Thyroid gland (tissue), 4 donors: ENCODE results near the gene GRIK4. TPM values are rescaled to one million over a fixed set of nuclear protein-coding genes. Genes with fewer than 3 reads are reported as not detected.

Experiments used
- DNase-seq, 2 donors: peaks; one replicate each; pipeline ENCODE4 v3.0.0-alpha.2; 2019
- H3K27ac ChIP-seq, 3 donors: fragments of 200-600 bp; sonication (generic); 1 replicate in 2 of 3; 2 replicates in 1 of 3; pipeline ENCODE4 v1.5.1; 2016 to 2019; ENCODE audit warnings: mild to moderate bottlenecking in 1 of 3, moderate library complexity in 1 of 3
- H3K27me3 ChIP-seq: fragments of 200-600 bp; sonication (generic); one replicate; pipeline ENCODE4 v1.5.1; 2019
- H3K36me3 ChIP-seq, 2 donors: fragments of 200-600 bp; sonication (generic); one replicate each; pipeline ENCODE4 v1.5.1; 2016 to 2019
- H3K4me1 ChIP-seq, 2 donors: fragments of 200-600 bp; sonication (generic); one replicate each; pipeline ENCODE4 v1.5.1; 2017 to 2019
- H3K4me3 ChIP-seq, 3 donors: fragments of 200-600 bp; sonication (generic); replicated peaks in 1 of 3; 1 replicate in 2 of 3; 2 replicates in 1 of 3; pipeline ENCODE4 v1.5.1; 2016; ENCODE audit warnings: mild to moderate bottlenecking in 1 of 3
- H3K9me3 ChIP-seq: fragments of 200-600 bp; sonication (generic); one replicate; pipeline ENCODE4 v1.5.1; 2017
- POLR2A ChIP-seq, 2 donors: fragments of 450-650 bp; IDR thresholded peaks; one replicate each; pipeline ENCODE4 v1.6.1; 2017; ENCODE audit warnings: antibody characterized with exemption in 2 of 2, mild to moderate bottlenecking in 2 of 2, moderate library complexity in 1 of 2
- WGBS, 2 donors: methylation state at CpG; one replicate each; pipeline ENCODE4 v1.1.5; 2017; 5-methylcytosine and 5-hydroxymethylcytosine counted together
- intact Hi-C: fragments of 100-400 bp; cut with DNase I; formaldehyde crosslinking; loops from one replicate; pipeline ENCODE4 v1.15.1; 2023
- total RNA-seq, 4 donors: library from RNA; depleted of rRNA; stranded (reverse); fragments of >200 nt; gene quantifications; one replicate each; pipeline ENCODE4 v1.2.3, GENCODE V29; 2016
- TF ChIP-seq, protein P1 (sequence below), 6 experiments: fragments of 200-600 bp in 3 of 6; fragments of 450-650 bp in 3 of 6; sonication (generic) in 3 of 6; IDR thresholded peaks; one replicate each; pipeline ENCODE4 v1.5.1; 2016 to 2019; ENCODE audit warnings: antibody characterized with exemption in 6 of 6, mild to moderate bottlenecking in 2 of 6, inconsistent platforms in 1 of 6, moderate library complexity in 1 of 6

Gene GRIK4
- total RNA-seq, 4 donors from 2014 or later: 0.54 to 3.7 (median 0.99) TPM

DNA sequence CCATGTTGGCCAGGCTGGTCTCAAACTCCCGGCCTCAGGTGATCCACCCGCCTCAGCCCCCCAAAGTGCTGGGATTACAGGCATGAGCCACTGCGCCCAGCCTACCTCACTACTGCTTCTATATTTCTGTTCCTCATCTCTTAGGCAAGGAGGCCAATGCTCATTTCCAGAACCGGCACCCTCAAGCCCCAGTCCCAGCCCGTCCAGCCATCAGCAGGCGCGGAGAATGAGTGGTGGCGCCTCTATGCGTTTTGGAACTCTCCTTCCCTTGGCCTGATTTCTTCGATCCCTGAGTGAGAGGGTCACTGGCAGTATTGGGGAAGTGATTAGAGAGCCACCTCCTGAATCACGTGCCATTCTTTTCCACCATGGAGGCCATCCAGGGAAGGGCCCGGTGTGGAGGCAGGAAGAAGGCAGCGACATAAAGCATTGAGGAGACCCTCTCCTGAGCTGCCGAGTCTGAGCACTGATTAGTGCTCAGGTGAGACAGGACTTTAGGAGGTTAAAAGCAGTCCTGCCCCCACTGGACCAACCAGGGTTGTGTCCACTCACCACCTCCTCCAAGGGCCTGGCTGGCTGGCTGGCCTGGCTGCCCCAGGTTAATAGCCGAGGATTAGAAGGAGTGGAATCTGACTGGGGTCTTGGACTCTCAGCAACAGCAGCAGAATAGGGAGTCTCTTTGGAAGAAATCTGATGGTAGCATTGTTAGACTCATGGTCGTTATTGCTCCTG, 8.7 kb downstream of the GRIK4 start:
- H3K4me3 ChIP-seq: no peak overlapping the region
- 93 to 96% methylated on average over 16 of the region's 16 CpGs for WGBS, 2 donors

DNA sequence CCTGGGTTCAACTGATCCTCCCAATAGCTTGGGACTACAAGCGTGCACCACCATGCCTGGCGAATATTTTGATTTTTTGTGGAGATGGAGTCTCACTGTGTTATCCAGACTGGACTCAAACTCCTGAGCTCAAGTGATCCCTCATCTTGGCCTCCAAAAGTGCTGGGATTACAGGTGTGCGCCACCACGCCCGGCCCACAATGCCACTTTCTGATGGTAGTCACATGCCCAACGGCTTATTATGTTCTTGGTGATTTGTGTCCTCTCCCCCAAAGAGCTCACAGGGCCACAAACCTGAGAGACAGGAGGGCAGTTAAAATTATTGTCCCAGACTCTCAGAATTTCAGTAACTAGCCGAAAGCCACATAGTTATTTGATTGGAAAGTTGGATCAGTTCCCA, 9.6 kb downstream of the GRIK4 start:
- WGBS, 2 donors: 92 to 96% methylated on average over 7 of the region's 7 CpGs
- no peak for DNase-seq
- no peaks in the 10 kb centered on the region for H3K36me3 ChIP-seq

More for the DNA sequence above, 8.7 kb downstream of the GRIK4 start:
- intact Hi-C loops: no loop called here
- no peak overlapping the region for H3K27ac ChIP-seq
- no peaks in the 10 kb centered on the region for H3K36me3 ChIP-seq
- TF ChIP-seq, protein P1, sequence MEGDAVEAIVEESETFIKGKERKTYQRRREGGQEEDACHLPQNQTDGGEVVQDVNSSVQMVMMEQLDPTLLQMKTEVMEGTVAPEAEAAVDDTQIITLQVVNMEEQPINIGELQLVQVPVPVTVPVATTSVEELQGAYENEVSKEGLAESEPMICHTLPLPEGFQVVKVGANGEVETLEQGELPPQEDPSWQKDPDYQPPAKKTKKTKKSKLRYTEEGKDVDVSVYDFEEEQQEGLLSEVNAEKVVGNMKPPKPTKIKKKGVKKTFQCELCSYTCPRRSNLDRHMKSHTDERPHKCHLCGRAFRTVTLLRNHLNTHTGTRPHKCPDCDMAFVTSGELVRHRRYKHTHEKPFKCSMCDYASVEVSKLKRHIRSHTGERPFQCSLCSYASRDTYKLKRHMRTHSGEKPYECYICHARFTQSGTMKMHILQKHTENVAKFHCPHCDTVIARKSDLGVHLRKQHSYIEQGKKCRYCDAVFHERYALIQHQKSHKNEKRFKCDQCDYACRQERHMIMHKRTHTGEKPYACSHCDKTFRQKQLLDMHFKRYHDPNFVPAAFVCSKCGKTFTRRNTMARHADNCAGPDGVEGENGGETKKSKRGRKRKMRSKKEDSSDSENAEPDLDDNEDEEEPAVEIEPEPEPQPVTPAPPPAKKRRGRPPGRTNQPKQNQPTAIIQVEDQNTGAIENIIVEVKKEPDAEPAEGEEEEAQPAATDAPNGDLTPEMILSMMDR (IDR thresholded peaks at IDR 0.05): no peak
- TF ChIP-seq POLR2A (IDR thresholded peaks at IDR 0.05): no peak
- H3K4me1 ChIP-seq: peaks cover 0 to 9% of the 10 kb centered on the region in 2 donors
- no peaks in the 10 kb centered on the region for H3K9me3 ChIP-seq
- DNase-seq: no peak
- no peaks in the 10 kb centered on the region for H3K27me3 ChIP-seq

DNA sequence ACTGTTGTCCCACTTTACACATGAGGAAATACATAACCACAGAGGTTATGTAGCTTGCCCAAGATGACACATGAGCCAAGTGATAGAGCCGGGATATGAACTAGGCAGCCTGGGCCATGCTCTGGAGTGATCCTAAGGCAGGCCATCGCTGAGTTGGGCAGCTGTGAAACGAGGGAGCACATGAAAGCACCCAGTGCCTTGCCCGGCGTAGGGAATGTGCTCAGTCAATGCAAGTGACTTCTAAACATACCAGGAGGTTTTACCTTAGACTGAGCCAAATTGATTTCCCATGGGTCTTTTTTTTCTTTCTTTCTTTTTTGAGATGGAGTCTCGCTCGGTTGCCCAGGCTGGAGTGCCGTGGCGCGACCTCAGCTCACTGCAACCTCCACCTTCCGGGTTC, 10.5 kb downstream of the GRIK4 start:
- WGBS, 2 donors: 94 to 95% methylated on average over 11 of the region's 11 CpGs
- Histone ChIP-seq H3K4me1 (peaks cover 0 to 9% of the 10 kb centered on the region in 2 donors), H3K27ac (no peak overlapping the region), H3K9me3 (no peaks in the 10 kb centered on the region), H3K36me3 (no peaks in the 10 kb centered on the region), H3K4me3 (no peak overlapping the region), H3K27me3 (no peaks in the 10 kb centered on the region)
- DNase-seq: no peak
- intact Hi-C loops: no loop called here
- TF ChIP-seq, protein P1 (IDR thresholded peaks at IDR 0.05): no peak
- no peak for TF ChIP-seq POLR2A (IDR thresholded peaks at IDR 0.05)

More for the DNA sequence above, 9.6 kb downstream of the GRIK4 start:
- Histone ChIP-seq H3K9me3 (no peaks in the 10 kb centered on the region), H3K27ac (no peak overlapping the region), H3K27me3 (no peaks in the 10 kb centered on the region), H3K4me3 (no peak overlapping the region), H3K4me1 (peaks cover 0 to 9% of the 10 kb centered on the region in 2 donors)
- intact Hi-C loops: no loop called here
- TF ChIP-seq POLR2A (IDR thresholded peaks at IDR 0.05): no peak
- TF ChIP-seq, protein P1 (IDR thresholded peaks at IDR 0.05): no peak

DNA sequence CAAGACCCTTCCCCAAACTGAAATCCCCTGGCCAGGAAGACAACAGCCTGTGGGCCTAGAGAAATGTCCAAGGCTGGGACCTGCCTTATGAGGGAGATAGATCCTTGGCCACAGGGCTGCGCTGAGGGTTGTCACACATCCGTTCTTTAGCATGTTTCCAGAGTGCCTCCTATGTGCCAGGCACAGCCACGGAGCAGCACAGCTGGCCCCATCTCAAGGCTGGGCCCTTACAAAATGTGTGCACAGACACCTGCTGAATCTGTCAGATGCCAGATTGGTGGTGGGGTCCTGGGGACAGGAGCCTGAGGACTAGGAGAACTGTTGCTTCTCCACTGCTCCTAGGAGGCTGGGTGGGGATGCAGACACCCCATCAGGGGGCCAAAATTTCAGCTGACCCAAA, 11.2 kb downstream of the GRIK4 start:
- intact Hi-C loops: no loop called here
- DNase-seq: no peak

DNA sequence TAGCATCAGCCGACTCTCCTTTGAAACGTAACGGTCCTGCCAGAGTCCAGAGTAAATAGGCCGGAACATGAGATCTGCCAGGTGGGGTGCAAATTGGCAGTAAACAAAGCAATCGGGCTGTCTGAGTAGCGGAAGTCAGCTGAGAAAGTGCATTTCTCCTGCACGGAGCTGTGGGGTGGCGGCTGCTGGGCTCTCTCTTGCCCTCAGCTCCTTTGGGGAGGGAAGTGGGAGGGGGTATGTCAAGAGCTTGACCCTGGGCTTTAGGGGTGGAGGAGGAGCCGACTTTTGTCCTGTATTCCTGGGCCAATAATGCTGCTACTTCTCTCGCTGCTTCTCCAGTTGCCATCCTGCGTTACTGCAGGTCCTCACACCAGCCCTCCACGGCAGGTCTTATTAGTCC, 11.6 kb downstream of the GRIK4 start:
- TF ChIP-seq POLR2A (IDR thresholded peaks at IDR 0.05): no peak
- TF ChIP-seq, protein P1 (IDR thresholded peaks at IDR 0.05): no peak
- Histone ChIP-seq H3K36me3 (no peaks in the 10 kb centered on the region), H3K9me3 (no peaks in the 10 kb centered on the region), H3K4me1 (peaks cover 0 to 9% of the 10 kb centered on the region in 2 donors), H3K27me3 (no peaks in the 10 kb centered on the region), H3K4me3 (no peak overlapping the region), H3K27ac (no peak overlapping the region)
- WGBS, 2 donors: 26 to 30% methylated on average over 10 to 12 of the region's 12 CpGs
- peak in 1 of 2 donors; percentile 35 for DNase-seq
- intact Hi-C loops: no loop called here

More for the DNA sequence above, 11.2 kb downstream of the GRIK4 start:
- no peak overlapping the region for H3K27ac ChIP-seq
- no peaks in the 10 kb centered on the region for H3K27me3 ChIP-seq
- no peaks in the 10 kb centered on the region for H3K36me3 ChIP-seq
- no peak overlapping the region for H3K4me3 ChIP-seq
- 63 to 82% methylated on average over 2 to 3 of the region's 3 CpGs for WGBS, 2 donors
- no peak for TF ChIP-seq POLR2A (IDR thresholded peaks at IDR 0.05)
- TF ChIP-seq, protein P1 (IDR thresholded peaks at IDR 0.05): no peak
- H3K4me1 ChIP-seq: peaks cover 0 to 9% of the 10 kb centered on the region in 2 donors
- H3K9me3 ChIP-seq: no peaks in the 10 kb centered on the region
